HepG2 (cell line): ENCODE measurements around the gene ELK1. TPM values are rescaled to one million over a fixed set of nuclear protein-coding genes. Genes with fewer than 3 reads are reported as not detected.

Experiments used
- AKAP8 ChIP-seq: sonication (generic); formaldehyde crosslinking; IDR thresholded peaks from 2 replicates; pipeline ENCODE4 v1.5.1; 2020; ENCODE audit warnings: mild to moderate bottlenecking, missing genetic modification reagents
- ATF7 ChIP-seq, 2 experiments: fragments of 450-650 bp in 1 of 2; sonication (generic) in 1 of 2; formaldehyde crosslinking in 1 of 2; IDR thresholded peaks; 2 replicates each; pipeline versions ENCODE4 v1.4.0 to v1.6.1; 2016 to 2020; ENCODE audit warnings: antibody characterized with exemption in 1 of 2, mild to moderate bottlenecking in 1 of 2, missing genetic modification reagents in 1 of 2
- BATF2 ChIP-seq: sonication (generic); formaldehyde crosslinking; IDR thresholded peaks from 2 replicates; pipeline ENCODE4 v1.8.0; 2022; ENCODE audit warnings: mild to moderate bottlenecking, missing genetic modification reagents, moderate library complexity
- FOXA3 ChIP-seq: IDR thresholded peaks from 2 replicates; pipeline ENCODE4 v1.6.1; 2016; ENCODE audit warnings: missing genetic modification reagents, missing compliant biosample characterization
- HDAC6 ChIP-seq: fragments of 200-600 bp; sonication (generic); IDR thresholded peaks from 2 replicates; pipeline ENCODE4 v1.7.0; 2017; ENCODE audit warnings: mild to moderate bottlenecking, antibody characterized with exemption, low read length, low read depth
- KDM2A ChIP-seq: sonication (generic); formaldehyde crosslinking; IDR thresholded peaks from 2 replicates; pipeline ENCODE4 v1.4.0; 2020; ENCODE audit warnings: low read depth, missing genetic modification reagents, borderline replicate concordance
- KMT2B ChIP-seq: IDR thresholded peaks from 2 replicates; pipeline ENCODE4 v1.6.1; 2016; ENCODE audit warnings: missing genetic modification reagents, missing compliant biosample characterization
- MAF1 ChIP-seq: sonication (generic); formaldehyde crosslinking; IDR thresholded peaks from 2 replicates; pipeline ENCODE4 v1.5.0; 2020; ENCODE audit warnings: missing genetic modification reagents, borderline replicate concordance
- MTF1 ChIP-seq: sonication (generic); formaldehyde crosslinking; IDR thresholded peaks from 2 replicates; pipeline ENCODE4 v1.5.0; 2020; ENCODE audit warnings: missing genetic modification reagents
- MYNN ChIP-seq: sonication (generic); formaldehyde crosslinking; IDR thresholded peaks from 2 replicates; pipeline ENCODE4 v1.4.0; 2020; ENCODE audit warnings: mild to moderate bottlenecking, low read depth, missing genetic modification reagents
- PITX1 ChIP-seq: sonication (generic); formaldehyde crosslinking; IDR thresholded peaks from 2 replicates; pipeline ENCODE4 v1.5.1; 2020; ENCODE audit warnings: mild to moderate bottlenecking, missing genetic modification reagents
- RNF2 ChIP-seq: fragments of 450-650 bp; conservative IDR thresholded peaks from 2 replicates; pipeline ENCODE4 v1.6.1; 2016; ENCODE audit warnings: low read depth
- SALL2 ChIP-seq: sonication (generic); formaldehyde crosslinking; IDR thresholded peaks from 2 replicates; pipeline ENCODE4 v1.8.1; 2023; ENCODE audit warnings: mild to moderate bottlenecking, missing genetic modification reagents, inconsistent platforms
- TGIF2 ChIP-seq: IDR thresholded peaks from 2 replicates; pipeline ENCODE4 v1.6.1; 2016; ENCODE audit warnings: control low read depth, missing compliant biosample characterization
- TRAFD1 ChIP-seq: sonication (generic); formaldehyde crosslinking; IDR thresholded peaks from 2 replicates; pipeline ENCODE4 v1.5.1; 2020; ENCODE audit warnings: missing genetic modification reagents, mild to moderate bottlenecking, borderline replicate concordance
- ZNF260 ChIP-seq: sonication (generic); formaldehyde crosslinking; IDR thresholded peaks from 2 replicates; pipeline ENCODE4 v1.4.0; 2020; ENCODE audit warnings: missing genetic modification reagents, low read depth, mild to moderate bottlenecking, borderline replicate concordance
- ZNF326 ChIP-seq: sonication (generic); formaldehyde crosslinking; IDR thresholded peaks from 2 replicates; pipeline ENCODE4 v1.4.0; 2020; ENCODE audit warnings: missing genetic modification reagents, borderline replicate concordance
- ZNF350 ChIP-seq: sonication (generic); formaldehyde crosslinking; IDR thresholded peaks from 2 replicates; pipeline ENCODE4 v1.4.0; 2020; ENCODE audit warnings: mild to moderate bottlenecking, low read depth, missing genetic modification reagents, borderline replicate concordance
- ZNF441 ChIP-seq: sonication (generic); formaldehyde crosslinking; IDR thresholded peaks from 2 replicates; pipeline ENCODE4 v1.7.0; 2021; ENCODE audit warnings: missing genetic modification reagents, borderline replicate concordance
- ZNF513 ChIP-seq: sonication (generic); formaldehyde crosslinking; conservative IDR thresholded peaks from 2 replicates; pipeline ENCODE4 v1.5.0; 2020; ENCODE audit warnings: missing genetic modification reagents
- ZNF660 ChIP-seq: sonication (generic); formaldehyde crosslinking; IDR thresholded peaks from 2 replicates; pipeline ENCODE4 v1.5.1; 2020; ENCODE audit warnings: mild to moderate bottlenecking, low read depth, missing genetic modification reagents, borderline replicate concordance
- ZNF670 ChIP-seq: sonication (generic); formaldehyde crosslinking; IDR thresholded peaks from 2 replicates; pipeline ENCODE4 v1.8.0; 2022; ENCODE audit warnings: mild to moderate bottlenecking, missing genetic modification reagents, borderline replicate concordance
- ZNF740 ChIP-seq: sonication (generic); formaldehyde crosslinking; IDR thresholded peaks from 2 replicates; pipeline ENCODE4 v1.4.0; 2020; ENCODE audit warnings: missing genetic modification reagents
- ZNF749 ChIP-seq: sonication (generic); formaldehyde crosslinking; IDR thresholded peaks from 2 replicates; pipeline ENCODE4 v1.8.0; 2022; ENCODE audit warnings: mild to moderate bottlenecking, missing genetic modification reagents, moderate library complexity, borderline replicate concordance
- ZNF781 ChIP-seq: sonication (generic); formaldehyde crosslinking; IDR thresholded peaks from 2 replicates; pipeline ENCODE4 v1.5.1; 2020; ENCODE audit warnings: borderline replicate concordance, mild to moderate bottlenecking, missing genetic modification reagents; ENCODE audit errors: not compliant biosample characterization
- ZNF841 ChIP-seq: sonication (generic); formaldehyde crosslinking; IDR thresholded peaks from 2 replicates; pipeline ENCODE4 v1.8.1; 2023; ENCODE audit warnings: missing genetic modification reagents, borderline replicate concordance
- polyA plus RNA-seq, 8 experiments: library from polyadenylated mRNA; depleted of rRNA in 3 of 8; stranded (reverse) in 7 of 8; unstranded in 1 of 8; fragments of >200 nt; fragmentation: Illumina TruSeq in 4 of 8; extraction: Trizol in 4 of 8; gene quantifications; 2 replicates each; pipeline versions ENCODE4 v1.2.1 to v1.2.3, GENCODE V29; 2011 to 2016; ENCODE audit warnings: low read depth in 4 of 8, missing spikeins in 1 of 8, mixed read lengths in 1 of 8; ENCODE audit not compliant: insufficient read depth in 1 of 8
- total RNA-seq, 5 experiments: library from RNA; depleted of rRNA; stranded (reverse); fragments of >200 nt; fragmentation: Illumina TruSeq; extraction: Trizol; gene quantifications; 2 replicates each; pipeline ENCODE4 v1.2.3, GENCODE V29; 2016; ENCODE audit warnings: low read depth in 1 of 5

The ELK1 gene
- total and polyA plus RNA-seq, 2 of the 13 experiments (the other 11 are each of a cell fraction or from before 2014, with no cell fraction given), result 4.3 to 7.2 TPM

GRCh38 chrX:47619486-47620302 is 30.7 kb downstream of the ELK1 start, which contains the start of gene SYN1 (continued):
- TF ChIP-seq RNF2, result no peak
- no peak for TF ChIP-seq ZNF260 (CRISPR knock-in tag)
- no peak for TF ChIP-seq AKAP8 (CRISPR knock-in tag)
- no peak for TF ChIP-seq TRAFD1 (CRISPR knock-in tag)
- no peak for TF ChIP-seq ZNF781 (CRISPR knock-in tag)
- no peak for TF ChIP-seq ZNF350 (CRISPR knock-in tag)
- TF ChIP-seq MAF1 (CRISPR knock-in tag), result no peak
- no peak for TF ChIP-seq ZNF670 (CRISPR knock-in tag)
- TF ChIP-seq TGIF2 (CRISPR knock-in tag), result peak; percentile 45; the same call in 1 of the 2 replicates
- peak; percentile 60; the same call in 1 of the 2 replicates for TF ChIP-seq KDM2A (CRISPR knock-in tag)
- TF ChIP-seq BATF2 (CRISPR knock-in tag), result no peak
- TF ChIP-seq SALL2, result peak; percentile 69; the same call in 1 of the 2 replicates
- peak; percentile 49; the same call in 1 of the 2 replicates for TF ChIP-seq ZNF441 (CRISPR knock-in tag)
- peak; percentile 32; the same call in 1 of the 2 replicates for TF ChIP-seq FOXA3 (CRISPR knock-in tag)
- no peak for TF ChIP-seq ZNF513 (CRISPR knock-in tag)
- no peak for TF ChIP-seq ZNF660 (CRISPR knock-in tag)
- 0 out of 2 replicates have a peak, but pooled peaks have one; percentile 48 for TF ChIP-seq KMT2B (CRISPR knock-in tag)
- no peak for TF ChIP-seq HDAC6
- no peak for TF ChIP-seq ZNF740 (CRISPR knock-in tag)
- no peak for TF ChIP-seq PITX1 (CRISPR knock-in tag)
- peak; percentile 53; the same call in 1 of the 2 replicates for TF ChIP-seq ATF7 (IDR thresholded peaks at IDR 0.05)
- TF ChIP-seq ATF7 (CRISPR knock-in tag; IDR thresholded peaks at IDR 0.05), result peak; percentile 90
- TF ChIP-seq MTF1, result no peak
- no peak for TF ChIP-seq ZNF841 (CRISPR knock-in tag)
- no peak for TF ChIP-seq MYNN (CRISPR knock-in tag)
- TF ChIP-seq ZNF749, result peak; percentile 57; the same call in 1 of the 2 replicates
- TF ChIP-seq ZNF326 (CRISPR knock-in tag), result no peak
